GM12878 (cell line): ENCODE results near the gene IL32. TPM values are rescaled to one million over a fixed set of nuclear protein-coding genes. Genes with fewer than 3 reads are reported as not detected.

Source experiments
- BRCA1 ChIP-seq: IDR thresholded peaks from 2 replicates; pipeline ENCODE4 v1.6.1; 2011; ENCODE audit warnings: low read depth, low read length, improper control_type of control experiment
- FOS ChIP-seq: IDR thresholded peaks from 3 replicates; pipeline ENCODE4 v1.6.1; 2011; ENCODE audit warnings: borderline replicate concordance; ENCODE audit not compliant: insufficient read length; ENCODE audit errors: extremely low read depth
- HDAC6 ChIP-seq: fragments of 200-600 bp; sonication (generic); IDR thresholded peaks from one replicate; pipeline ENCODE4 v1.8.0; 2017; ENCODE audit warnings: antibody characterized with exemption; ENCODE audit not compliant: unreplicated experiment
- IRF4 ChIP-seq: IDR thresholded peaks from 2 replicates; pipeline ENCODE4 v1.6.1; 2011; ENCODE audit warnings: low read depth, low read length
- JUND ChIP-seq: IDR thresholded peaks from 2 replicates; pipeline ENCODE4 v1.6.1; 2012; ENCODE audit warnings: low read depth, mild to moderate bottlenecking, low read length, improper control_type of control experiment, moderate library complexity
- MEF2A ChIP-seq: IDR thresholded peaks from 2 replicates; pipeline ENCODE4 v1.6.1; 2011; ENCODE audit warnings: low read depth, mild to moderate bottlenecking, low read length, moderate library complexity; ENCODE audit not compliant: insufficient read depth
- MEF2B ChIP-seq: fragments of 450-650 bp; IDR thresholded peaks from 2 replicates; pipeline ENCODE4 v1.6.1; 2018; ENCODE audit warnings: mild to moderate bottlenecking, moderate library complexity; ENCODE audit not compliant: partially characterized antibody, poor library complexity, severe bottlenecking
- POLR2AphosphoS5 ChIP-seq: IDR thresholded peaks from 2 replicates; pipeline ENCODE4 v1.6.1; 2011; ENCODE audit warnings: mild to moderate bottlenecking, low read length, inconsistent platforms
- SP1 ChIP-seq: IDR thresholded peaks from one replicate; pipeline ENCODE4 v1.6.1; 2011; ENCODE audit warnings: low read depth, low read length
- TAF1 ChIP-seq: IDR thresholded peaks from 2 replicates; pipeline ENCODE4 v1.6.1; 2011; ENCODE audit warnings: mild to moderate bottlenecking, low read depth, low read length, borderline replicate concordance
- polyA plus RNA-seq, 11 experiments: library from polyadenylated mRNA; depleted of rRNA in 4 of 11; unstranded in 6 of 11; stranded (reverse) in 5 of 11; fragments of >200 nt; fragmentation: Nextera tagmentation in 4 of 11; fragmentation: Illumina TruSeq in 1 of 11; extraction: Ambion mirVana in 4 of 11; extraction: Trizol in 1 of 11; gene quantifications; 1 replicate in 1 of 11; 2 replicates in 10 of 11; pipeline versions ENCODE4 v1.2.1 to v1.2.3, GENCODE V29; 2011 to 2016; ENCODE audit warnings: inconsistent platforms in 2 of 11, missing spikeins in 2 of 11, low read depth in 1 of 11
- total RNA-seq, 4 experiments: library from RNA; depleted of rRNA in 3 of 4; stranded (reverse); fragments of >200 nt in 3 of 4; fragmentation: Illumina TruSeq in 1 of 4; extraction: Trizol in 1 of 4; gene quantifications; 2 replicates each; pipeline versions ENCODE4 v1.2.1 to v1.2.3, GENCODE V29; 2013 to 2021
- TF ChIP-seq, protein P1 (sequence below): IDR thresholded peaks from 2 replicates; pipeline ENCODE4 v1.6.1; 2012; ENCODE audit warnings: improper control_type of control experiment, low read depth, low read length; ENCODE audit not compliant: insufficient replicate concordance
- TF ChIP-seq, protein P2 (sequence below): fragments of 450-650 bp; formaldehyde crosslinking; IDR thresholded peaks from 2 replicates; pipeline ENCODE4 v1.5.0; 2022; ENCODE audit warnings: mild to moderate bottlenecking, missing genetic modification characterization
- TF ChIP-seq, protein P3 (sequence below): fragments of 450-650 bp; IDR thresholded peaks from 2 replicates; pipeline ENCODE4 v1.6.1; 2018; ENCODE audit warnings: borderline replicate concordance, mild to moderate bottlenecking; ENCODE audit not compliant: partially characterized antibody
- TF ChIP-seq, protein P4 (sequence below): fragments of 450-650 bp; IDR thresholded peaks from 2 replicates; pipeline ENCODE4 v1.6.1; 2017; ENCODE audit warnings: low read depth, mild to moderate bottlenecking, moderate library complexity

Gene IL32
- total and polyA plus RNA-seq, 10 of the 15 experiments (the other 5 are each of a cell fraction or from before 2014, with no cell fraction given), result 27.0 to 122 (median 55.8) TPM

DNA sequence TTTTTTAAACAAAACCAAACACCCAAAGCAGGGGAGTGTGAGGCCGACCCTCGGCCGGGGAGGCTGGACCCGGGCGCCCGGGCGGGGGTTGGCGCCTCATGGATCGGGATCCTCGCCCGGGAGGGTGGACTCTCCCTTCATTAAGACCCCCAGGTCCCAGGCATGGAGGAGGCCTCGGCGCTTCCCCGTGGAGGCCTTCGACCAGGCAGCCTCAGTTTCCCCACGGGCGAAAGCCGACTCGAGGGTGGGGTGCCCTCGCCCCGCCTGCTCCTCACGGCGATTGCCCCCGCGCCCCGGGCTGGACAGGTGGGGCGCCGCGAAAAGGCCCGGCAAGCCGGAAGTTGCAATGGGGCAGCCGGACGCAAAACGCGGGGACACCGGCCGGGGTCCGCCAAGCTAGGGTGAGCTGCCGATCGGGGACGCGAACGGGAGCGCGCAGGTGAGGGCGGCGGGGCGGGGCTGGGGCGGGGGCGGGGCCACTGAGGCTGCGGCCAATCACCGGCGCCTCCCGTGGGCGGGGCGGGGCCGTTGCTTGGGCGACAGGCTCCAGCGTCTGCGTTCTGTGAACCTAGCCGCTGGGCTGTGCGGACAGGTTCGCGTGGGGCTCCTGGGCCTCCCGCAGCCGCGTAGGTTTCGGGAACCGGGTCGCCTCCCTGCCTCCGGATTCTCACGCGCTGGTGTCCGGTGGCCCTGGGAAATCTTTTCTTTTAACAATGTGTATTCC is 40.9 kb downstream of the IL32 start (continued):
- TF ChIP-seq, protein P1, sequence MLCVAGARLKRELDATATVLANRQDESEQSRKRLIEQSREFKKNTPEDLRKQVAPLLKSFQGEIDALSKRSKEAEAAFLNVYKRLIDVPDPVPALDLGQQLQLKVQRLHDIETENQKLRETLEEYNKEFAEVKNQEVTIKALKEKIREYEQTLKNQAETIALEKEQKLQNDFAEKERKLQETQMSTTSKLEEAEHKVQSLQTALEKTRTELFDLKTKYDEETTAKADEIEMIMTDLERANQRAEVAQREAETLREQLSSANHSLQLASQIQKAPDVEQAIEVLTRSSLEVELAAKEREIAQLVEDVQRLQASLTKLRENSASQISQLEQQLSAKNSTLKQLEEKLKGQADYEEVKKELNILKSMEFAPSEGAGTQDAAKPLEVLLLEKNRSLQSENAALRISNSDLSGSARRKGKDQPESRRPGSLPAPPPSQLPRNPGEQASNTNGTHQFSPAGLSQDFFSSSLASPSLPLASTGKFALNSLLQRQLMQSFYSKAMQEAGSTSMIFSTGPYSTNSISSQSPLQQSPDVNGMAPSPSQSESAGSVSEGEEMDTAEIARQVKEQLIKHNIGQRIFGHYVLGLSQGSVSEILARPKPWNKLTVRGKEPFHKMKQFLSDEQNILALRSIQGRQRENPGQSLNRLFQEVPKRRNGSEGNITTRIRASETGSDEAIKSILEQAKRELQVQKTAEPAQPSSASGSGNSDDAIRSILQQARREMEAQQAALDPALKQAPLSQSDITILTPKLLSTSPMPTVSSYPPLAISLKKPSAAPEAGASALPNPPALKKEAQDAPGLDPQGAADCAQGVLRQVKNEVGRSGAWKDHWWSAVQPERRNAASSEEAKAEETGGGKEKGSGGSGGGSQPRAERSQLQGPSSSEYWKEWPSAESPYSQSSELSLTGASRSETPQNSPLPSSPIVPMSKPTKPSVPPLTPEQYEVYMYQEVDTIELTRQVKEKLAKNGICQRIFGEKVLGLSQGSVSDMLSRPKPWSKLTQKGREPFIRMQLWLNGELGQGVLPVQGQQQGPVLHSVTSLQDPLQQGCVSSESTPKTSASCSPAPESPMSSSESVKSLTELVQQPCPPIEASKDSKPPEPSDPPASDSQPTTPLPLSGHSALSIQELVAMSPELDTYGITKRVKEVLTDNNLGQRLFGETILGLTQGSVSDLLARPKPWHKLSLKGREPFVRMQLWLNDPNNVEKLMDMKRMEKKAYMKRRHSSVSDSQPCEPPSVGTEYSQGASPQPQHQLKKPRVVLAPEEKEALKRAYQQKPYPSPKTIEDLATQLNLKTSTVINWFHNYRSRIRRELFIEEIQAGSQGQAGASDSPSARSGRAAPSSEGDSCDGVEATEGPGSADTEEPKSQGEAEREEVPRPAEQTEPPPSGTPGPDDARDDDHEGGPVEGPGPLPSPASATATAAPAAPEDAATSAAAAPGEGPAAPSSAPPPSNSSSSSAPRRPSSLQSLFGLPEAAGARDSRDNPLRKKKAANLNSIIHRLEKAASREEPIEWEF, result no peak
- TF ChIP-seq MEF2B (peak; percentile 14), POLR2AphosphoS5 (peak; percentile 68; the same call in 1 of the 2 replicates), FOS (no peak), JUND (no peak), TAF1 (peak; percentile 86), BRCA1 (no peak), HDAC6 (no peak), SP1 (peak; percentile 40), IRF4 (no peak), MEF2A (0 out of 2 replicates have a peak, but pooled peaks have one; percentile 28)
- TF ChIP-seq, protein P2, sequence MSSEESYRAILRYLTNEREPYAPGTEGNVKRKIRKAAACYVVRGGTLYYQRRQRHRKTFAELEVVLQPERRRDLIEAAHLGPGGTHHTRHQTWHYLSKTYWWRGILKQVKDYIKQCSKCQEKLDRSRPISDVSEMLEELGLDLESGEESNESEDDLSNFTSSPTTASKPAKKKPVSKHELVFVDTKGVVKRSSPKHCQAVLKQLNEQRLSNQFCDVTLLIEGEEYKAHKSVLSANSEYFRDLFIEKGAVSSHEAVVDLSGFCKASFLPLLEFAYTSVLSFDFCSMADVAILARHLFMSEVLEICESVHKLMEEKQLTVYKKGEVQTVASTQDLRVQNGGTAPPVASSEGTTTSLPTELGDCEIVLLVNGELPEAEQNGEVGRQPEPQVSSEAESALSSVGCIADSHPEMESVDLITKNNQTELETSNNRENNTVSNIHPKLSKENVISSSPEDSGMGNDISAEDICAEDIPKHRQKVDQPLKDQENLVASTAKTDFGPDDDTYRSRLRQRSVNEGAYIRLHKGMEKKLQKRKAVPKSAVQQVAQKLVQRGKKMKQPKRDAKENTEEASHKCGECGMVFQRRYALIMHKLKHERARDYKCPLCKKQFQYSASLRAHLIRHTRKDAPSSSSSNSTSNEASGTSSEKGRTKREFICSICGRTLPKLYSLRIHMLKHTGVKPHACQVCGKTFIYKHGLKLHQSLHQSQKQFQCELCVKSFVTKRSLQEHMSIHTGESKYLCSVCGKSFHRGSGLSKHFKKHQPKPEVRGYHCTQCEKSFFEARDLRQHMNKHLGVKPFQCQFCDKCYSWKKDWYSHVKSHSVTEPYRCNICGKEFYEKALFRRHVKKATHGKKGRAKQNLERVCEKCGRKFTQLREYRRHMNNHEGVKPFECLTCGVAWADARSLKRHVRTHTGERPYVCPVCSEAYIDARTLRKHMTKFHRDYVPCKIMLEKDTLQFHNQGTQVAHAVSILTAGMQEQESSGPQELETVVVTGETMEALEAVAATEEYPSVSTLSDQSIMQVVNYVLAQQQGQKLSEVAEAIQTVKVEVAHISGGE (CRISPR knock-in tag), result peak; percentile 89
- TF ChIP-seq, protein P3, sequence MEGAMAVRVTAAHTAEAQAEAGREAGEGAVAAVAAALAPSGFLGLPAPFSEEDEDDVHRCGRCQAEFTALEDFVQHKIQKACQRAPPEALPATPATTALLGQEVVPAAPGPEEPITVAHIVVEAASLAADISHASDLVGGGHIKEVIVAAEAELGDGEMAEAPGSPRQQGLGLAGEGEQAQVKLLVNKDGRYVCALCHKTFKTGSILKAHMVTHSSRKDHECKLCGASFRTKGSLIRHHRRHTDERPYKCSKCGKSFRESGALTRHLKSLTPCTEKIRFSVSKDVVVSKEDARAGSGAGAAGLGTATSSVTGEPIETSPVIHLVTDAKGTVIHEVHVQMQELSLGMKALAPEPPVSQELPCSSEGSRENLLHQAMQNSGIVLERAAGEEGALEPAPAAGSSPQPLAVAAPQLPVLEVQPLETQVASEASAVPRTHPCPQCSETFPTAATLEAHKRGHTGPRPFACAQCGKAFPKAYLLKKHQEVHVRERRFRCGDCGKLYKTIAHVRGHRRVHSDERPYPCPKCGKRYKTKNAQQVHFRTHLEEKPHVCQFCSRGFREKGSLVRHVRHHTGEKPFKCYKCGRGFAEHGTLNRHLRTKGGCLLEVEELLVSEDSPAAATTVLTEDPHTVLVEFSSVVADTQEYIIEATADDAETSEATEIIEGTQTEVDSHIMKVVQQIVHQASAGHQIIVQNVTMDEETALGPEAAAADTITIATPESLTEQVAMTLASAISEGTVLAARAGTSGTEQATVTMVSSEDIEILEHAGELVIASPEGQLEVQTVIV, result no peak
- TF ChIP-seq, protein P4, sequence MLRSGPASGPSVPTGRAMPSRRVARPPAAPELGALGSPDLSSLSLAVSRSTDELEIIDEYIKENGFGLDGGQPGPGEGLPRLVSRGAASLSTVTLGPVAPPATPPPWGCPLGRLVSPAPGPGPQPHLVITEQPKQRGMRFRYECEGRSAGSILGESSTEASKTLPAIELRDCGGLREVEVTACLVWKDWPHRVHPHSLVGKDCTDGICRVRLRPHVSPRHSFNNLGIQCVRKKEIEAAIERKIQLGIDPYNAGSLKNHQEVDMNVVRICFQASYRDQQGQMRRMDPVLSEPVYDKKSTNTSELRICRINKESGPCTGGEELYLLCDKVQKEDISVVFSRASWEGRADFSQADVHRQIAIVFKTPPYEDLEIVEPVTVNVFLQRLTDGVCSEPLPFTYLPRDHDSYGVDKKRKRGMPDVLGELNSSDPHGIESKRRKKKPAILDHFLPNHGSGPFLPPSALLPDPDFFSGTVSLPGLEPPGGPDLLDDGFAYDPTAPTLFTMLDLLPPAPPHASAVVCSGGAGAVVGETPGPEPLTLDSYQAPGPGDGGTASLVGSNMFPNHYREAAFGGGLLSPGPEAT, result no peak
